Transverse colon (tissue), 3 donors: Measurements from ENCODE around the gene WDR27.
"Not testable (repeated sequence)": the region's sequence is repeated elsewhere in the genome, so short reads cannot be mapped to it uniquely, and the experiment has no call there.

Source experiments
- CTCF ChIP-seq, 5 experiments: fragments of 200-600 bp in 3 of 5; fragments of 450-650 bp in 2 of 5; sonication (generic) in 3 of 5; IDR thresholded peaks; 1 replicate in 2 of 5; 2 replicates in 3 of 5; pipeline ENCODE4 v1.5.1; 2016 to 2017; ENCODE audit warnings: antibody characterized with exemption in 5 of 5, inconsistent platforms in 3 of 5, mild to moderate bottlenecking in 2 of 5, moderate library complexity in 1 of 5
- POLR2A ChIP-seq: fragments of 450-650 bp; IDR thresholded peaks from one replicate; pipeline ENCODE4 v1.6.1; 2016; ENCODE audit warnings: antibody characterized with exemption, mild to moderate bottlenecking, moderate library complexity

- not testable (repeated sequence) for TF ChIP-seq CTCF (IDR thresholded peaks at IDR 0.05); POLR2A
These were observed 235.6 kb downstream of the WDR27 start for GRCh38 chr6:169466256-169466655.
